Measurements from ENCODE around the gene MED9. TPM values are rescaled to one million over a fixed set of nuclear protein-coding genes. Genes with fewer than 3 reads are reported as not detected.

Gene MED9
- polyA plus RNA-seq, 1 of the 3 experiments (the other 2 are of a cell fraction): 10.1 TPM

DNA sequence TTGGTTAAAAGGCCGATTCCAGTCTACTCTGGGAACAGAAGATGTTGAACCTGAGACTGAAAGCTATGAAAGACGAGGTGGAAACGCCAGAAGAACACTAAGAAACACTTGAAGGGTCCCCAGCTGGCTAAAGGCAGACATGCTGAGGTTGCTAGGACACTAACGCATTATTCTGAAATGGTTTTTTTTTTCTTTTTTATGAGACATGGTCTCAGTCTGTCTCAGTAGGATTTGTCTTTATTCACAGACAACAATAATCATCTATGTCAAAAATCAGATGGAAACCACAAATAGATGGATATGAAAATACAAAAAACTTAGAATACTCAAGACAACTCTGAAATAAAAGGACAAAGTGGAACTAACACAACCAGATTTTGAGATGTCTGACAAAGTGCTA is 54.4 kb downstream of the MED9 start:
- H2AFZ ChIP-seq (ENCODE audit: low read depth): no peak overlapping the region
- no peak overlapping the region for H3K4me3 ChIP-seq (ENCODE audit: low read depth in 2 of 2, low read length in 1 of 2)
- no peaks in the 10 kb centered on the region for H3K9me3 ChIP-seq
- H3K4me1 ChIP-seq (ENCODE audit: control insufficient read depth in 1 of 2, insufficient read depth in 2 of 2, low read depth in 1 of 2, low read length in 1 of 2): peaks cover 0 to 8% of the 10 kb centered on the region in 2 experiments; a peak in 1 of 4 replicates
- H3K27me3 ChIP-seq (ENCODE audit: insufficient read depth): no peaks in the 10 kb centered on the region
- CTCF ChIA-PET: no interaction called here
- no peaks in the 10 kb centered on the region for H3K36me3 ChIP-seq (replicated peaks in 1 of 2; ENCODE audit: control insufficient read depth in 1 of 2, insufficient read depth in 2 of 2, low read length in 1 of 2)
- H4K20me1 ChIP-seq (ENCODE audit: insufficient read depth): no peaks in the 10 kb centered on the region
- POLR2A ChIA-PET: no interaction called here
- peaks cover 5% of the 10 kb centered on the region for H3F3A ChIP-seq (replicated peaks; ENCODE audit: insufficient read depth)
- 85% methylated on average over 4 of the region's 4 CpGs for WGBS (ENCODE audit: low lambda C conversion rate)
- no peak overlapping the region for H3K9ac ChIP-seq
- no peak overlapping the region for H3K4me2 ChIP-seq
- DNase-seq: no peak
- H3K27ac ChIP-seq (ENCODE audit: low read depth in 2 of 2, low read length in 1 of 2): no peak overlapping the region
- no peak for TF ChIP-seq RXRA (IDR thresholded peaks at IDR 0.05; ENCODE audit: borderline replicate concordance, low read depth)
- TF ChIP-seq FOXJ3 (CRISPR knock-in tag; IDR thresholded peaks at IDR 0.05): no peak
- TF ChIP-seq RAD21 (IDR thresholded peaks at IDR 0.05; ENCODE audit: low read length): no peak
- TF ChIP-seq, protein P1, sequence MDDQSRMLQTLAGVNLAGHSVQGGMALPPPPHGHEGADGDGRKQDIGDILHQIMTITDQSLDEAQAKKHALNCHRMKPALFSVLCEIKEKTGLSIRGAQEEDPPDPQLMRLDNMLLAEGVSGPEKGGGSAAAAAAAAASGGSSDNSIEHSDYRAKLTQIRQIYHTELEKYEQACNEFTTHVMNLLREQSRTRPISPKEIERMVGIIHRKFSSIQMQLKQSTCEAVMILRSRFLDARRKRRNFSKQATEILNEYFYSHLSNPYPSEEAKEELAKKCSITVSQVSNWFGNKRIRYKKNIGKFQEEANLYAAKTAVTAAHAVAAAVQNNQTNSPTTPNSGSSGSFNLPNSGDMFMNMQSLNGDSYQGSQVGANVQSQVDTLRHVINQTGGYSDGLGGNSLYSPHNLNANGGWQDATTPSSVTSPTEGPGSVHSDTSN (IDR thresholded peaks at IDR 0.05): no peak
- TF ChIP-seq MXI1 (IDR thresholded peaks at IDR 0.05; ENCODE audit: low read depth, low read length): no peak
- TF ChIP-seq POLR2AphosphoS5 (IDR thresholded peaks at IDR 0.05; ENCODE audit: low read depth, low read length): no peak
- no peak for TF ChIP-seq SIN3A (IDR thresholded peaks at IDR 0.05; ENCODE audit: borderline replicate concordance, low read depth, low read length)
- no peak for TF ChIP-seq CHD2 (IDR thresholded peaks at IDR 0.05; ENCODE audit: low read length, partially characterized antibody)
- TF ChIP-seq TEAD4 (IDR thresholded peaks at IDR 0.05; ENCODE audit: borderline replicate concordance, insufficient read depth): no peak
- no peak for TF ChIP-seq ELF1 (IDR thresholded peaks at IDR 0.05)
- TF ChIP-seq MEF2A (IDR thresholded peaks at IDR 0.05; ENCODE audit: borderline replicate concordance, low read depth): no peak
- TF ChIP-seq TAF1 (IDR thresholded peaks at IDR 0.05; ENCODE audit: borderline replicate concordance, low read depth, low read length): no peak
- no peak for TF ChIP-seq RCOR1 (IDR thresholded peaks at IDR 0.05; ENCODE audit: low read length)
- TF ChIP-seq TCF12 (IDR thresholded peaks at IDR 0.05): no peak
- TF ChIP-seq, protein P2, sequence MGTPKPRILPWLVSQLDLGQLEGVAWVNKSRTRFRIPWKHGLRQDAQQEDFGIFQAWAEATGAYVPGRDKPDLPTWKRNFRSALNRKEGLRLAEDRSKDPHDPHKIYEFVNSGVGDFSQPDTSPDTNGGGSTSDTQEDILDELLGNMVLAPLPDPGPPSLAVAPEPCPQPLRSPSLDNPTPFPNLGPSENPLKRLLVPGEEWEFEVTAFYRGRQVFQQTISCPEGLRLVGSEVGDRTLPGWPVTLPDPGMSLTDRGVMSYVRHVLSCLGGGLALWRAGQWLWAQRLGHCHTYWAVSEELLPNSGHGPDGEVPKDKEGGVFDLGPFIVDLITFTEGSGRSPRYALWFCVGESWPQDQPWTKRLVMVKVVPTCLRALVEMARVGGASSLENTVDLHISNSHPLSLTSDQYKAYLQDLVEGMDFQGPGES (IDR thresholded peaks at IDR 0.05; ENCODE audit: low read depth, low read length): no peak
- no peak for TF ChIP-seq EZH2phosphoT487 (IDR thresholded peaks at IDR 0.05; ENCODE audit: borderline replicate concordance, low read depth)
- TF ChIP-seq FOSL2 (IDR thresholded peaks at IDR 0.05; ENCODE audit: borderline replicate concordance, low read depth): no peak
- TF ChIP-seq, protein P3, sequence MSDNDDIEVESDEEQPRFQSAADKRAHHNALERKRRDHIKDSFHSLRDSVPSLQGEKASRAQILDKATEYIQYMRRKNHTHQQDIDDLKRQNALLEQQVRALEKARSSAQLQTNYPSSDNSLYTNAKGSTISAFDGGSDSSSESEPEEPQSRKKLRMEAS (IDR thresholded peaks at IDR 0.05; ENCODE audit: low read depth): no peak
- no peaks in the 10 kb centered on the region for H3K9me2 ChIP-seq
- no peaks in the 10 kb centered on the region for H3K79me2 ChIP-seq (ENCODE audit: insufficient read depth)
